Fibroblast of the aortic adventitia (primary cell): Measurements from ENCODE around the gene CSRNP2. TPM values are rescaled to one million over a fixed set of nuclear protein-coding genes. Genes with fewer than 3 reads are reported as not detected.

ENCODE experiments used
- DNase-seq: peaks from one replicate; pipeline ENCODE4 v3.0.0-alpha.2; 2010; ENCODE audit warnings: low read depth
- H3K4me3 ChIP-seq: 2 replicates; pipeline ENCODE4 v1.5.1; 2011; ENCODE audit warnings: low read depth, mild to moderate bottlenecking, control low read depth, low read length, moderate library complexity
- CTCF ChIP-seq: IDR thresholded peaks from 2 replicates; pipeline ENCODE4 v1.5.1; 2011; ENCODE audit warnings: mild to moderate bottlenecking, low read length, control low read depth, inconsistent platforms; ENCODE audit not compliant: insufficient read depth
- total RNA-seq: library from RNA; depleted of rRNA; stranded (reverse); fragments of >200 nt; gene quantifications from 2 replicates; pipeline ENCODE4 v1.2.3, GENCODE V29; 2012; ENCODE audit warnings: low replicate concordance

The CSRNP2 gene
- total RNA-seq, 1 donor: 19.1 TPM

DNA sequence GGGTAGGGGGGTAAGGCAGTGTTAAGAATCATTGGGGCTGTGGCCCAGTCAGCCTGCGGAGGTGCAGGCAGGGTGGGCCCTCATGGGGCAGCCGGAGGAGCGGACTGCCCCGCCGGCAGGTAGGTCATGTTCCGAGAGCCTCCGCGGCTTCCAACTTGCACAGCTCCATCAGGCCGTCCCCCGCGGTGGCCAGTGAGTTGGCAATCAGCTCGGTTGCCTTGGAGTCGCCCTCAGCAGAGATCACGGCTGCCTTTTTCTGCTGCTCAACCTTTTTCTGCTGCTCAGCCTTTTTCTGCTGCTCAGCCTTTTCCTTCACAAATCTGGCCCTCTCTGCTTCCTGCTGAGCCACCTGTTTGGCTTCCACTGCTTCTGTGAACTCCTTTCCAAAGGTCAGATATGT, 41.1 kb upstream of the CSRNP2 start:
- DNase-seq: no peak
- no peak for TF ChIP-seq CTCF
- H3K4me3 ChIP-seq: no peak overlapping the region

DNA sequence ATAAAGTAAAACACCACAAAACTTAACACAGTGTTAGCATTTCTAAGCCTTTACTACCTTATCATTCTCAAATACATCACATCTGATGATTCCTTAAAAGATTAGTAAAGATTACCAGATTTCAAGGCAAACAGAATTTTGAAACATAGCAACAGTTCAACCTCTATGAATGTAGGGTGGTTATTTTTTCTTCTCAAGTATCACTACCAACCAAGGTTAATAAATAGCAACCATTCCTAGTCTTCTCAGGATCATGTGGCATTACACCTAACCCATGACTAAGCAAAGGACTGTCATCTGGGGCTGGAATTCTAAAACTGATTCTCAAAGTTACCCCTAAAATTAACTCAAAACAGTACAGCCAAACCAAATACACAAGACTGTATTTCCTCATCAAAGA, 39.4 kb upstream of the CSRNP2 start:
- no peak overlapping the region for H3K4me3 ChIP-seq
- TF ChIP-seq CTCF: no peak
- no peak for DNase-seq

- DNase-seq: peak; percentile 33
- TF ChIP-seq CTCF: no peak
- no peak overlapping the region for H3K4me3 ChIP-seq
These were observed 35.3 kb upstream of the CSRNP2 start for GRCh38 chr12:51118706-51119105.

- DNase-seq: no peak
- no peak for TF ChIP-seq CTCF
- no peak overlapping the region for H3K4me3 ChIP-seq
These were observed 32.1 kb upstream of the CSRNP2 start for GRCh38 chr12:51115533-51115932.

DNA sequence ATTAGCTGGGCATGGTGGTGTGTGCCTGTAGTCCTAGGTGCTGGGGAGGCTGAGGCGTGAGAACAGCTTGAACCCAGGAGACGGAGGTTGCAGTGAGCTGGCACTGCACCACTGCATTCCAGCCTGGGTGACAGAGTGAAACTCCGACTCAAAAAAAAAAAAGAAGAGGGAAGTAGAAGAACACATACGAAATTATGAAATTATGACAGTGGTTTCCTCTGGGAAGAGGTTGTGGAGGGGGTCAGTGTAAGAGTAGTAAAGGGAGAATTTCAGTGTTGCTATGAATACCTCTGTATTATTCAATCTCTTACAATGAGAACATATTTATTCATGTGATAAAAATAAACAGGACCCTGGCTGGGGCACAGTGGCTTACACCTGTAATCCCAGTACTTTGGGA, 24.7 kb upstream of the CSRNP2 start:
- H3K4me3 ChIP-seq: no peak overlapping the region
- TF ChIP-seq CTCF: no peak
- DNase-seq: no peak

DNA sequence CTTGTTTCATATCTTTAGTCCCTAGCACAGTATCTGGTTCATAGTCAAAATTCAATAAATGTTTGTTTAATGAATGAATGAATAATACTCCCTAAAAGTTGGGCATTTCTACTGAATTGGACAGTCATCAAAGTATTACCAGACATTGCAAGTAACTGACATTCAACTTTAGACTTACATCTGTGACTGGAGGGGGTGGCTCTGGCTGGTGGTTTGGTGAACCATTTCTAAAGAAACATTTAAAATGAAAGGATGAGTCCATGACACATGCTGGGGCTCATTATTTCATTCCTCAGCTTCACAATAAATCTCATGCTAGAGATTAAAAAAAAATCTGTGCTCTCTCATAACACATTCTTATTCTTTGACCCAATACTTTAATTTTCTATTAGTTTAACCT, 20.6 kb upstream of the CSRNP2 start:
- no peak for TF ChIP-seq CTCF
- no peak overlapping the region for H3K4me3 ChIP-seq
- DNase-seq: no peak

DNA sequence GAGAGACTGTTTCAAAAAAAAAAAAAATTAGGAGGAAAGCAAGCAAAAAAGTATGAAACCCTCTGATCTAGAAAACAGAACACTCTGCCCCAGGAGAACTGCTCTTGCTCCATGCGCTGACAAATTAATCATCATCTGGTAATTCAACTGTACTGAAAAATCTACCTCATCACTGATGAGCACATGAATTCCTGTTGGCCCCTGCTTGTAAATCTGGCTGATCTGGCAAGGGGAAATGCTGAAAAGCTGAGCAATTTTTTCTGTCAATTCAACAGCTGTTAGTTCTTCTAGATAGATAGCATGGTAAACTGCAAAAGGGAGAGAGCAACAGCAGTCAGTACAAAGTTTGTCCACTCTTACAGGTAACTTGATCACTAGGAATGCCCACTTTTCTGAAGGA, 15.2 kb upstream of the CSRNP2 start:
- no peak for DNase-seq
- no peak overlapping the region for H3K4me3 ChIP-seq
- TF ChIP-seq CTCF: no peak
